Peyer's patch (tissue), 4 donors: ENCODE measurements around the gene CLDN8.

ENCODE experiments used
- POLR2A ChIP-seq, 2 donors: fragments of 450-650 bp; IDR thresholded peaks; one replicate each; pipeline ENCODE4 v1.5.1; 2017; ENCODE audit warnings: antibody characterized with exemption in 2 of 2, mild to moderate bottlenecking in 2 of 2, moderate library complexity in 2 of 2
- TF ChIP-seq, protein P1 (sequence below), 6 experiments: fragments of 450-650 bp in 4 of 6; fragments of 200-600 bp in 2 of 6; sonication (generic) in 1 of 6; IDR thresholded peaks; one replicate each; pipeline ENCODE4 v1.5.1; 2017 to 2019; ENCODE audit warnings: antibody characterized with exemption in 6 of 6, mild to moderate bottlenecking in 3 of 6, moderate library complexity in 1 of 6

DNA sequence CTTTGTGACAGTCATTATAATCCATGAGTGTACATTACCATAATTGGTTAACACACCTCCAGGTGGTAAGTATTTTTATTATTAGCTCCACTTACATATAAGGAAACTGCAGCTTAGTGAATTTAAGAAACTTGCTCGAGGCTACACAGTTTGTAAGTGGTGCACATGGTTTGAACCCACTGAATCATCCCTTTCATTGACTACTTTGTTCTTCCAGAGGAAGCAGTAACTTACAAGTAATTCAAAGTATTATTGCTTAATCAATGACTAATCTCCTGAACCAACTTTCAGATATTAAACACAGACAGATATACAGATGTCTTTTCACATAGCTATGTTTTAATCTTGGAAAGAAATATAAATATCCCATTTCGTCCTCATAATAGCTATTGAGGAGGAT, 18.7 kb upstream of the CLDN8 start:
- TF ChIP-seq, protein P1, sequence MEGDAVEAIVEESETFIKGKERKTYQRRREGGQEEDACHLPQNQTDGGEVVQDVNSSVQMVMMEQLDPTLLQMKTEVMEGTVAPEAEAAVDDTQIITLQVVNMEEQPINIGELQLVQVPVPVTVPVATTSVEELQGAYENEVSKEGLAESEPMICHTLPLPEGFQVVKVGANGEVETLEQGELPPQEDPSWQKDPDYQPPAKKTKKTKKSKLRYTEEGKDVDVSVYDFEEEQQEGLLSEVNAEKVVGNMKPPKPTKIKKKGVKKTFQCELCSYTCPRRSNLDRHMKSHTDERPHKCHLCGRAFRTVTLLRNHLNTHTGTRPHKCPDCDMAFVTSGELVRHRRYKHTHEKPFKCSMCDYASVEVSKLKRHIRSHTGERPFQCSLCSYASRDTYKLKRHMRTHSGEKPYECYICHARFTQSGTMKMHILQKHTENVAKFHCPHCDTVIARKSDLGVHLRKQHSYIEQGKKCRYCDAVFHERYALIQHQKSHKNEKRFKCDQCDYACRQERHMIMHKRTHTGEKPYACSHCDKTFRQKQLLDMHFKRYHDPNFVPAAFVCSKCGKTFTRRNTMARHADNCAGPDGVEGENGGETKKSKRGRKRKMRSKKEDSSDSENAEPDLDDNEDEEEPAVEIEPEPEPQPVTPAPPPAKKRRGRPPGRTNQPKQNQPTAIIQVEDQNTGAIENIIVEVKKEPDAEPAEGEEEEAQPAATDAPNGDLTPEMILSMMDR (IDR thresholded peaks at IDR 0.05) = no peak
- no peak for TF ChIP-seq POLR2A (IDR thresholded peaks at IDR 0.05)
